Measurements from ENCODE around the gene SOCS7.

GRCh38 chr17:38353086-38353604 is 1.5 kb downstream of the SOCS7 start:
- TF ChIP-seq ARNTL (CRISPR knock-in tag; IDR thresholded peaks at IDR 0.05; ENCODE audit: borderline replicate concordance, low read depth) (no peak), ZFP30 (CRISPR knock-in tag; IDR thresholded peaks at IDR 0.05) (no peak), TSHZ2 (CRISPR knock-in tag; IDR thresholded peaks at IDR 0.05) (no peak), ZNF8 (CRISPR knock-in tag; IDR thresholded peaks at IDR 0.05) (no peak), RARB (CRISPR knock-in tag; IDR thresholded peaks at IDR 0.05) (no peak), ZNF70 (CRISPR knock-in tag; IDR thresholded peaks at IDR 0.05) (no peak), CREB5 (CRISPR knock-in tag; IDR thresholded peaks at IDR 0.05; ENCODE audit: low read depth) (no peak), PATZ1 (CRISPR knock-in tag; IDR thresholded peaks at IDR 0.05; ENCODE audit: borderline replicate concordance) (no peak), OSR1 (CRISPR knock-in tag; IDR thresholded peaks at IDR 0.05) (no peak), BACH2 (CRISPR knock-in tag; IDR thresholded peaks at IDR 0.05; ENCODE audit: borderline replicate concordance) (no peak), TOX (CRISPR knock-in tag; IDR thresholded peaks at IDR 0.05; ENCODE audit: borderline replicate concordance) (no peak), SNAI2 (CRISPR knock-in tag; IDR thresholded peaks at IDR 0.05) (no peak), PPARA (CRISPR knock-in tag; IDR thresholded peaks at IDR 0.05; ENCODE audit: borderline replicate concordance) (no peak)

Measured in SK-N-SH treated with all-trans-retinoic acid at 6 μM for 48 hours (cell line).